B cell (primary cell): ENCODE data around the gene SLC2A1. TPM values are rescaled to one million over a fixed set of nuclear protein-coding genes. Genes with fewer than 3 reads are reported as not detected.

Experiments
- ATAC-seq: fragments of 200-7000 bp; cut with Tn5 transposase; one replicate; pipeline ENCODE4 v1.10.0; 2021; ENCODE audit warnings: low read depth, mild to moderate bottlenecking, moderate number of reproducible peaks, moderate library complexity
- CTCF ChIA-PET: fragments of 350-600 bp; sonication (Branson Sonifier 250); formaldehyde crosslinking; loops from one replicate; lab custom pipeline; 2021; ENCODE audit warnings: antibody characterized with exemption, inconsistent platforms; lab: Charles Lee
- POLR2A ChIA-PET: fragments of 350-600 bp; sonication (Branson Sonifier 250); formaldehyde crosslinking; loops from one replicate; lab custom pipeline; 2021; ENCODE audit warnings: antibody characterized with exemption; lab: Charles Lee
- DNase-seq: peaks from one replicate; pipeline ENCODE4 v3.0.0; 2013
- H2AFZ ChIP-seq: 2 replicates; pipeline ENCODE4 v1.6.1; 2012; ENCODE audit warnings: mild to moderate bottlenecking, low read depth, low read length; ENCODE audit not compliant: insufficient read depth, poor library complexity, severe bottlenecking
- H3K27ac ChIP-seq, 2 donors: 1 replicate in 1 of 2; 2 replicates in 1 of 2; pipeline ENCODE4 v1.5.1; 2012 to 2013; ENCODE audit warnings: low read length in 2 of 2, mild to moderate bottlenecking in 2 of 2, moderate library complexity in 1 of 2
- H3K27me3 ChIP-seq, 4 experiments: fragments of 200-600 bp in 1 of 4; sonication (generic) in 1 of 4; replicated peaks in 1 of 4; 1 replicate in 2 of 4; 2 replicates in 2 of 4; pipeline versions ENCODE4 v1.6.1 to v1.7.0; 2013 to 2016; ENCODE audit warnings: low read length in 3 of 4, mild to moderate bottlenecking in 2 of 4, mixed read lengths in 1 of 4, moderate library complexity in 1 of 4; ENCODE audit not compliant: insufficient read depth in 4 of 4, control insufficient read depth in 3 of 4; ENCODE audit errors: control extremely low read depth in 1 of 4
- H3K36me3 ChIP-seq, 2 experiments: replicated peaks in 1 of 2; 1 replicate in 1 of 2; 2 replicates in 1 of 2; pipeline versions ENCODE4 v1.6.1 to v1.7.1; 2013; ENCODE audit warnings: low read length in 1 of 2; ENCODE audit not compliant: insufficient read depth in 2 of 2, control insufficient read depth in 1 of 2; ENCODE audit errors: control extremely low read depth in 1 of 2, extremely low read depth in 1 of 2
- H3K4me1 ChIP-seq, 2 donors: fragments of 200-600 bp in 1 of 2; sonication (generic) in 1 of 2; 1 replicate in 1 of 2; 2 replicates in 1 of 2; pipeline versions ENCODE4 v1.5.1 to v1.6.1; 2013 to 2017; ENCODE audit warnings: low read length in 2 of 2; ENCODE audit not compliant: control insufficient read depth in 2 of 2, insufficient read depth in 2 of 2
- H3K4me2 ChIP-seq: replicated peaks from 2 replicates; pipeline ENCODE3; 2012; ENCODE audit warnings: mild to moderate bottlenecking, low read depth, low read length; ENCODE audit not compliant: poor library complexity, severe bottlenecking
- H3K4me3 ChIP-seq, 5 experiments: fragments of 200-600 bp in 1 of 5; sonication (generic) in 1 of 5; 1 replicate in 3 of 5; 2 replicates in 2 of 5; pipeline versions ENCODE4 v1.5.1 to v1.7.0; 2011 to 2016; ENCODE audit warnings: low read length in 4 of 5, mild to moderate bottlenecking in 4 of 5, low read depth in 2 of 5, control low read depth in 1 of 5, moderate library complexity in 1 of 5; ENCODE audit not compliant: insufficient read depth in 1 of 5; ENCODE audit errors: control extremely low read depth in 1 of 5, extremely low read depth in 1 of 5
- H3K79me2 ChIP-seq: fragments of 200-600 bp; sonication (generic); one replicate; pipeline ENCODE4 v1.6.0; 2016; ENCODE audit warnings: low read length; ENCODE audit not compliant: control insufficient read depth, insufficient read depth
- H3K9ac ChIP-seq: fragments of 200-600 bp; sonication (generic); 2 replicates; pipeline ENCODE4 v1.6.1; 2017; ENCODE audit warnings: mild to moderate bottlenecking, low read length, moderate library complexity
- H3K9me3 ChIP-seq, 3 donors: one replicate each; pipeline versions ENCODE4 v1.6.1 to v1.7.1; 2013; ENCODE audit warnings: low read length in 2 of 3; ENCODE audit not compliant: control insufficient read depth in 2 of 3, insufficient read depth in 1 of 3; ENCODE audit errors: control extremely low read depth in 1 of 3
- H4K20me1 ChIP-seq: 2 replicates; pipeline ENCODE4 v1.6.0; 2012; ENCODE audit warnings: mild to moderate bottlenecking, low read length; ENCODE audit not compliant: insufficient read depth, control insufficient read depth, poor library complexity, severe bottlenecking
- H3K27ac Mint-ChIP-seq: one replicate; pipeline ENCODE4 v1.8.0; 2021; ENCODE audit warnings: mixed read lengths
- H3K27me3 Mint-ChIP-seq: one replicate; pipeline ENCODE4 v1.8.0; 2021; ENCODE audit warnings: mixed read lengths
- H3K4me1 Mint-ChIP-seq: one replicate; pipeline ENCODE4 v1.8.0; 2021; ENCODE audit warnings: mixed read lengths
- H3K4me3 Mint-ChIP-seq: one replicate; pipeline ENCODE4 v1.8.0; 2021; ENCODE audit warnings: mixed read lengths
- H3K9me3 Mint-ChIP-seq: one replicate; pipeline ENCODE4 v1.8.0; 2022; ENCODE audit warnings: mixed read lengths; ENCODE audit not compliant: insufficient read depth
- EZH2 ChIP-seq: IDR thresholded peaks from 2 replicates; pipeline ENCODE4 v1.6.1; 2012; ENCODE audit warnings: borderline replicate concordance, low read depth, mild to moderate bottlenecking, moderate library complexity, low read length; ENCODE audit not compliant: insufficient read depth, poor library complexity, severe bottlenecking
- whole genome bisulfite sequencing: methylation state at CpG from one replicate; pipeline ENCODE4 v1.1.5; 2013; ENCODE audit warnings: missing lambda C conversion rate; ENCODE audit not compliant: insufficient coverage; 5-methylcytosine and 5-hydroxymethylcytosine counted together
- intact Hi-C: fragments of 100-400 bp; cut with micrococcal nuclease; formaldehyde crosslinking; loops from one replicate; pipeline ENCODE4 v1.10.0; 2022
- polyA plus RNA-seq: library from polyadenylated mRNA; depleted of rRNA; stranded (reverse); fragments of >200 nt; gene quantifications from 2 replicates; pipeline ENCODE4 v1.2.3, GENCODE V29; 2012
- total RNA-seq, 2 donors: library from RNA; stranded (reverse); fragments of 120-200 nt in 1 of 2; gene quantifications; 1 replicate in 1 of 2; 2 replicates in 1 of 2; pipeline versions ENCODE4 v1.2.3 to v1.2.4, GENCODE V29; 2013 to 2022
- TF ChIP-seq, protein P1 (sequence below): fragments of 200-600 bp; IDR thresholded peaks from one replicate; pipeline ENCODE4 v1.8.0; 2022; ENCODE audit warnings: antibody characterized with exemption, mild to moderate bottlenecking

Gene SLC2A1
- total and polyA plus RNA-seq, 2 donors (not counting 1 experiment from before 2014, with no cell fraction given), result 223 to 240 TPM

DNA sequence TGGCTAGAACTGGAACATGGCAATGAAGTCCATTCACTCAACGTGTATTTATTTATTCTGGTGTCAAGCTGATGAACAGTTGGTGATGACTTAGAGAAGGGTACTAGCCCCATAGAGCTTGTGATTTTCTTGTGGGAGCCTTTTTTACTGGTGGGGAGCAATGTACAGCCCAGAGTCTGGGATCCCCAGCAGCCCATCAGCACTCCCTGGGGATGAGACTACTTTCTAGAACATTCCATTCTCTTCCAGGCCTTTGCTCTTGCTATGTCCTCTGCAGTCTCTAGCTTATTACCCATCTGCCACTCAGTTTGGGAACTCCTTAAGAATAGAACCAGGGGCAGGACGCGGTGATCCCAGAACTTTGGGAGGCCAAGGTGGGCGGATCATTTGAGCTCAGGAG lies 11.6 kb downstream of the SLC2A1 start:
- no peak for ATAC-seq
- Histone ChIP-seq H2AFZ (no peak overlapping the region), H3K4me3 (no peak overlapping the region), H3K4me2 (peak overlapping the region; percentile 67), H4K20me1 (peaks cover 78% of the 10 kb centered on the region), H3K79me2 (peaks cover 100% of the 10 kb centered on the region), H3K36me3 (peaks cover 0 to 61% of the 10 kb centered on the region in 2 experiments), H3K9ac (no peak overlapping the region), H3K9me3 (no peaks in the 10 kb centered on the region), H3K4me1 (peaks cover 99 to 100% of the 10 kb centered on the region in 2 donors), H3K27me3 (no peaks in the 10 kb centered on the region), H3K27ac (peak overlapping the region in 1 of 2 donors; percentile 76)
- Mint-ChIP-seq H3K4me1 (peaks cover 93% of the 10 kb centered on the region), H3K4me3 (peak overlapping the region; percentile 56), H3K9me3 (no peaks in the 10 kb centered on the region), H3K27me3 (no peaks in the 10 kb centered on the region), H3K27ac (peak overlapping the region; percentile 91)
- POLR2A ChIA-PET, result interaction anchor here (4.6 to 18.1 kb wide), 4 partner anchors 11 to 21 kb away, joined by 26 to 209 read pairs (median 104); partner anchors contain the start of gene SLC2A1
- intact Hi-C loops, result no loop called here
- TF ChIP-seq EZH2, result no peak
- TF ChIP-seq, protein P1, sequence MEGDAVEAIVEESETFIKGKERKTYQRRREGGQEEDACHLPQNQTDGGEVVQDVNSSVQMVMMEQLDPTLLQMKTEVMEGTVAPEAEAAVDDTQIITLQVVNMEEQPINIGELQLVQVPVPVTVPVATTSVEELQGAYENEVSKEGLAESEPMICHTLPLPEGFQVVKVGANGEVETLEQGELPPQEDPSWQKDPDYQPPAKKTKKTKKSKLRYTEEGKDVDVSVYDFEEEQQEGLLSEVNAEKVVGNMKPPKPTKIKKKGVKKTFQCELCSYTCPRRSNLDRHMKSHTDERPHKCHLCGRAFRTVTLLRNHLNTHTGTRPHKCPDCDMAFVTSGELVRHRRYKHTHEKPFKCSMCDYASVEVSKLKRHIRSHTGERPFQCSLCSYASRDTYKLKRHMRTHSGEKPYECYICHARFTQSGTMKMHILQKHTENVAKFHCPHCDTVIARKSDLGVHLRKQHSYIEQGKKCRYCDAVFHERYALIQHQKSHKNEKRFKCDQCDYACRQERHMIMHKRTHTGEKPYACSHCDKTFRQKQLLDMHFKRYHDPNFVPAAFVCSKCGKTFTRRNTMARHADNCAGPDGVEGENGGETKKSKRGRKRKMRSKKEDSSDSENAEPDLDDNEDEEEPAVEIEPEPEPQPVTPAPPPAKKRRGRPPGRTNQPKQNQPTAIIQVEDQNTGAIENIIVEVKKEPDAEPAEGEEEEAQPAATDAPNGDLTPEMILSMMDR, result no peak
- CTCF ChIA-PET, result interaction anchor here (1.2 to 13.0 kb wide), 3 partner anchors 11 to 126 kb away, joined by 4 to 121 read pairs (median 9); no protein-coding TSS in a partner anchor
- DNase-seq, result no peak
- WGBS, result 100% methylated on average over 2 of the region's 4 CpGs

DNA sequence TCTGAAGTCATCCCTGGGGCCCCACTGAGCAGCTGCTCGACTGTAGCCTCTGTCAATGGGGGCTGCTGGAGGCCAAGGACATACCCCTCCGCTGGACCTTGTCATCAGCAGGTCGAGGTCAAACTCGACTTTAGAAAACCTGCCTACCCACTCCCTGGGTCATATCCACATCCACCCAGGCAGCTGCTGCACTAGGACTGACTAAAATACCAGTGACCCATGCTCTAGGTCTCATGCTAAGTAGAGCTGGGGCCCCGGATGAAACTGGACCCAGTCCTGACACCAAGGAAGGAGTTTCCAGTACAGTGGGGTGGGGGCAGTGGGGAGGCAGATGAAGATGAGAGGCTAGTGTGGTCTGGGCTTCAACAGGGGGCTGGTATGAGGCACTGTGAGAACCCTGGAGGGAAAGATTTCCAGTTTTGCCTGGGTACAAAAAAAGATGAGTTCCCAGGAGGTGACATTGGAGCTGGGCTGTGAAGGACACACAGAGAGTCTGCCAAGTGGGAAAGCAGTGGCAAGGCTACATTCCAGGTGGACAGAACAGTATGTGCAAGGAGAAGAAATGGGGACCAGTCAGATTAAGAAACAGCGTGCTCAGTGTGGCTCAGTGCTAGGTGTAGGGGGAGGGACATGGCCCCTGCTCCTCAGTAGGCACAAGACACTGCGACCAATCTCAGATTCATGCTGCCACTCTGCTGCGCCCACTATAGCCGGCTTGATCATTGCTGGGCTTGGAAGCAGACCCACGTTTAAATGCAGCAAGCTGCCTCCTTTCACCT lies 12.4 kb downstream of the SLC2A1 start:
- Mint-ChIP-seq H3K4me1 (peaks cover 93% of the 10 kb centered on the region), H3K27ac (peak overlapping the region; percentile 91), H3K4me3 (peak overlapping the region; percentile 56), H3K9me3 (no peaks in the 10 kb centered on the region), H3K27me3 (no peaks in the 10 kb centered on the region)
- intact Hi-C loops, result no loop called here
- Histone ChIP-seq H4K20me1 (peaks cover 86% of the 10 kb centered on the region), H3K9ac (no peak overlapping the region), H3K9me3 (no peaks in the 10 kb centered on the region), H2AFZ (no peak overlapping the region), H3K36me3 (peaks cover 0 to 61% of the 10 kb centered on the region in 2 experiments), H3K27ac (peak overlapping the region; percentile 66 to 76), H3K27me3 (no peaks in the 10 kb centered on the region), H3K4me3 (no peak overlapping the region), H3K79me2 (peaks cover 100% of the 10 kb centered on the region), H3K4me1 (peaks cover 99 to 100% of the 10 kb centered on the region in 2 donors), H3K4me2 (peak overlapping the region; percentile 67)
- ChIA-PET CTCF (interaction anchor here (1.2 to 13.0 kb wide), 3 partner anchors 10 to 127 kb away, joined by 4 to 121 read pairs (median 9); no protein-coding TSS in a partner anchor), POLR2A (interaction anchor here (4.6 to 18.1 kb wide), 4 partner anchors 10 to 20 kb away, joined by 26 to 209 read pairs (median 104); partner anchors contain the start of gene SLC2A1)
- 87% methylated on average over 10 of the region's 10 CpGs for WGBS
- DNase-seq (no peak), ATAC-seq (no peak)
- TF ChIP-seq, protein P1, result no peak
- TF ChIP-seq EZH2, result no peak
